Activated naive CD4-positive, alpha-beta T cell treated with anti-CD3 and anti-CD28 coated beads, Interleukin-2, amount 50 U/mL, for 24 hours (primary cell): ENCODE measurements around the gene UCP3.

Source experiments
- H3K27ac Mint-ChIP-seq: one replicate; pipeline ENCODE4 v1.8.0; 2021; ENCODE audit warnings: mild to moderate bottlenecking, mixed read lengths
- H3K27me3 Mint-ChIP-seq: one replicate; pipeline ENCODE4 v1.8.0; 2021; ENCODE audit warnings: mixed read lengths
- H3K36me3 Mint-ChIP-seq: one replicate; pipeline ENCODE4 v1.8.0; 2021; ENCODE audit warnings: mixed read lengths
- H3K4me1 Mint-ChIP-seq: one replicate; pipeline ENCODE4 v1.8.0; 2021; ENCODE audit warnings: mixed read lengths
- H3K4me3 Mint-ChIP-seq: one replicate; pipeline ENCODE4 v1.8.0; 2021; ENCODE audit warnings: mild to moderate bottlenecking, mixed read lengths
- H3K9me3 Mint-ChIP-seq: one replicate; pipeline ENCODE4 v1.8.0; 2021; ENCODE audit warnings: mixed read lengths

UCP3 gene

DNA sequence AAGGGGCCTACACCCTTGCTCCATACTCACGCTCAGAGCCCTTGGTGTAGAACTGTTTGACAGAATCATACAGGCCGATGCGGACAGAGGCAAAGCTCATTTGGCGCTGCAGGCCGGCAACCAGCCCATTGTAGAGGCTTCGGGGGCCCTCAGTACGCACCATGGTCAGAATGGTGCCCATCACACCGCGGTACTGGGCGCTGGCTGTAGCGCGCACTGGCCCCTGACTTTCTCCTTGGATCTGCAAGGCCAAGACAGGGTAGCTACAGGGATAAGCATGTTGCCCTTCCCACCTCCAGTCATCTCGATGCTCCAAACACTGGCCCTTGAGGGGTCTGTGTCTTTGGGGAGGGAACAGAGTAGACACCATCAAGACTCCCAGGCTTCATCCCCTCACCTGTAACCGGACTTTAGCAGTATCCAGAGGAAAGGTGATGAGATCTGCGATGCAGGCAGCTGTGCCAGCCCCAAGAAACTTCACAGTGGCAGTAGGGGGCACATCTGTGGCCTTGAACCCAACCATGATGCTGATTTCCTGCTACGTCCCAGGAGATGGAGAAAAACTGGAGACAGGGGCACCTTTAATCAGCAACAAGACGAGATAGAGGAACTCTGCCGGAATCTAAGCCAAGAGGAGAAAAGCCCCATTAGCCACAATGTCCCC, 30.9 kb downstream of the UCP3 start:
- Mint-ChIP-seq H3K27me3 (no peaks in the 10 kb centered on the region), H3K27ac (peak overlapping the region; percentile 99), H3K4me1 (peaks cover 89% of the 10 kb centered on the region), H3K4me3 (peak overlapping the region; percentile 81), H3K36me3 (peaks cover 26% of the 10 kb centered on the region), H3K9me3 (no peaks in the 10 kb centered on the region)

DNA sequence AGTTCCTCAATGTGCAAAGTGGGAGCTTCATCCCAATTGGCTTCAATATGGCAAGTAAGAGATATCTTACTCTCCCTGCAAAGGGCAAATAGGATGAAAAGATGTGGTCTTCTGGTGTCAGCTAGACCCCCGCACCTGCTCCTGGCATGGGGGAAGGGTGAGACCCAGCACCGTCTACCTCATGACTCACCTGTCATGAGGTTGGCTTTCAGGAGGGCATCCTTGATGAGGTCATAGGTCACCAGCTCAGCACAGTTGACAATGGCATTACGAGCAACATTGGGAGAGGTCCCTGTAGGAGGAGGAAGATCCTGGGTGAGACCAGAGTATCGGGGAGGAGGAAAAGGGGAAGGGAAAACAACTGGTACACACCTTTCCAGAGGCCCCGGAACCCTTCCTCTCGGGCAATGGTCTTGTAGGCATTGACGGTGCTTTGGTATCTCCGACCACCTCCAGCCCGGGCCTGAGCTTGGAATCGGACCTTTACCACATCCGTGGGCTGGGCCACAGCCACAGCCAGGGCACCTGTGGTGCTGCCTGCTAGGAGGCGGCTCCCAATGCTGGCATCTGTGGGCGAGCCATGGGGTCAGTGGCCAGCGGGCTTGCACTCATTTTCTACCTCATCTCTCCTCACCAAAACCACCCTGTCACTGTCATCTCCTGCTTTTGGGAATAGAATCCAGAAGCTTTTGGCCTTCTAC, 32.3 kb downstream of the UCP3 start:
- H3K27ac Mint-ChIP-seq = peak overlapping the region; percentile 95
- H3K9me3 Mint-ChIP-seq = no peaks in the 10 kb centered on the region
- H3K4me3 Mint-ChIP-seq = peak overlapping the region; percentile 11
- H3K36me3 Mint-ChIP-seq = peaks cover 25% of the 10 kb centered on the region
- H3K27me3 Mint-ChIP-seq = no peaks in the 10 kb centered on the region
- H3K4me1 Mint-ChIP-seq = peaks cover 97% of the 10 kb centered on the region

DNA sequence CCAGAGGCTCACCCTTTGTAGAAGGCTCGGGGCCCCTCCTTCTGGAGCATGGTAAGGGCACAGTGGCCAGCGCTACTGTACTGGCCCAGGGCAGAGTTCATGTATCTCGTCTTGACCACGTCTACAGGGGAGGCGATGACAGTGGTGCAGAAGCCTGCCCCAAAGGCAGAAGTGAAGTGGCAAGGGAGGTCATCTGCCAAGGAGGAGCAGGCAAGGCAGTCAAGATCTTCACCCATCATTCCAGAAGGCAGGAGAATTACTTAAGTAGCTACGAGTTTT, 33.5 kb downstream of the UCP3 start:
- Mint-ChIP-seq H3K4me3 (peak overlapping the region; percentile 37), H3K36me3 (peaks cover 25% of the 10 kb centered on the region)

DNA sequence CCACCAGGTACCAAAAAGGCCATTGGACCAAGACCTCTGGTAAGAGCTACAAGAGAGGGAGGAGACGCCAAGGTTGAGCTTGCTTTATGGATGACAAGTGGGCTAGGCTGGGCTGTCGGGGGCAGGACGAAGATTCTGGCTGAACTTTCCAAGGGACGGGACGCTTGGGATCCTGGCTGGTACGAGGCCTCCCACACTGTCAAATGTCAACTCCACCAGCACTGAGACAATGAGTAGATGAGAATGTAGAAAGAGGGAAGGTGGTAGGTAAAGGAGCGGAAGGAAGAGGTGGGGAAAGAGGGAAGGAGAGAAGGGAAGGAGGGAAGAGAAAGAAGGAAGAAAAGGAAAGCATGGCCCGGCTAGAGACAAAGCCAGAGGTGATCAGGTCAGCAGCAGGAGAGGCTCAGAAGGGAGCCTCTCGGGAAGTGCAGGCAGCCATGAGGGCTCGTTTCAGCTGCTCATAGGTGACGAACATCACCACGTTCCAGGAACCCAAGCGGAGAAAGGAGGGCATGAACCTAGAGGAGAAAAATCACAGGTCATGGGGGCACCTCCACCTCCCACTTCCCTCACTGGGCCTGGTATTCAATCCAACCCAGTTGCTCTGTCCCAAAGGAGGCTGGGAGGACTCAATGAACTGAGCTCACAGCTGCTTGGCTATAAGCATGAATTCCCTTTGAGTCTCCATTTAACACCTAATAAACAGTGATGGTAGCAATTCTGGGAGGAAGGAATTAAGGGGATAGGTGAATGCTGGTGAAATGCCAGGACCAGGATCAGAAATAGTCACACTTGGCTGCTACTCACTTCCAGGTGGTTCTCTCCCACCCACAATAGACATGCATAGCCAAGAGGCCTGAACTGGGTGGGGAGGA, 34.0 kb downstream of the UCP3 start:
- Mint-ChIP-seq H3K27ac (peak overlapping the region; percentile 87), H3K4me1 (peaks cover 97% of the 10 kb centered on the region), H3K27me3 (no peaks in the 10 kb centered on the region), H3K4me3 (peak overlapping the region; percentile 8), H3K9me3 (no peaks in the 10 kb centered on the region), H3K36me3 (peaks cover 25% of the 10 kb centered on the region)

More for the DNA sequence above, 33.5 kb downstream of the UCP3 start:
- Mint-ChIP-seq H3K4me1 (peaks cover 97% of the 10 kb centered on the region), H3K9me3 (no peaks in the 10 kb centered on the region), H3K27me3 (no peaks in the 10 kb centered on the region), H3K27ac (peak overlapping the region; percentile 87)

DNA sequence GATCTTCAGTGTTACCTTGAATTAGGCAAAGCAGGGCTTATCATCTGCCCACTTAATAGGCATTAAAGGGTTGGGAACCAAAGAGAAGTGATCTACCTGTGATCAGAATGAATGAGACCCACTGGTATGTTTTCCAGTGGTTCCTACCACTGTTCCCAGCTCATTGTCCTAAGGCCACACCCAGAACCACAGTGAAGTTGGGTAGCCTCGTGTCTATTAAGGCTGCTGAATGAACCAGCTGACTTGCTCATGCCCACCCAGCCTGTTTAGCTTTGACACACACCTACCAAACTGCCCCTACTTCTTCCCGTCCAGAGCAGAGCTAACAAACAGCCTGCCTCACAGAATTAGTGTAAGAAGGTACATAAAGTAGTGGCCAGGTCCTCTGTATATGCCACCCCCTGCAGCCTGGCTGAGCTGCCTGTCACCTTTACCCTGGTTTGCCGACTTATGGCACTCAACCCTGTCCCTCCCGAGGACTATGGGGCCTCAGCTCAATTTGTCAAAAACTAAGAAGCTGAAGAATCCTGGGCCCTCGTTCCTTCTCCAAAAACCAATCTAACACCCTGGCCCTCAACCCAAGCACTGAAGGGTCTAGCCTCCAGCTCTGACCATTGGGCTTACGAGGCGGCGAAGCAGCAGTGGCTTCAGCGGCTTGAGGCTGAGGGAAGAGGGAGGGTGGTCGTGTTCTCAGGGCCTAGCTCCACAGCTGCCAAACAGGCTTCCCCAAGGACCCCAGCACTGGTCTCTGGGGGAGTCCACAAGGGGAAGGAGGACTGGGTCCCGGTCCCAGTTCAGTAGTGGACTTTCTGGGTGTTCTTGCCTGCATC, 36.0 kb downstream of the UCP3 start:
- Mint-ChIP-seq H3K36me3 (peaks cover 22% of the 10 kb centered on the region), H3K9me3 (no peaks in the 10 kb centered on the region), H3K27me3 (no peaks in the 10 kb centered on the region), H3K4me3 (no peak overlapping the region), H3K27ac (peak overlapping the region; percentile 87), H3K4me1 (peaks cover 98% of the 10 kb centered on the region)

DNA sequence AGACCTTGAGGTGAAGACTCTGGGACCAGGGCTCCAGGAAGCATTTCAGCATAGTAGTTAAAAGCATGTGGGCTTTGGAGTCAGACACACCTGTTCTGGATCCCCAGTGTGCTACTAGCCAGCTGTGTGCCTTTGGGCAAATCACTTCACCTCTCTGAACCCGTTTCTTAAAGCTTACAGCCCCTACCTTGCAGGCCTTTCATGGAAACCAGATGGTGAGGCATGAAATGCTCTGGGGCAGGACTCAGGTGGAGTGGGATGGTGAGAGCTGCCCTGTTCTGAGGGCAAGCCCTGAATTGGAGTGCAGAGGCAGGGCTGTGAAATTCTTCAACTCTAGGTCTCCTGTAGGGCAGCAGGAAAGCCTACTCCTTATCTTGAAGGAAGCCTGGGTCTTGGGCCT, 36.7 kb downstream of the UCP3 start:
- Mint-ChIP-seq H3K4me3 (no peak overlapping the region), H3K27ac (peak overlapping the region; percentile 87), H3K27me3 (no peaks in the 10 kb centered on the region), H3K36me3 (peaks cover 19% of the 10 kb centered on the region), H3K9me3 (no peaks in the 10 kb centered on the region), H3K4me1 (peaks cover 98% of the 10 kb centered on the region)

DNA sequence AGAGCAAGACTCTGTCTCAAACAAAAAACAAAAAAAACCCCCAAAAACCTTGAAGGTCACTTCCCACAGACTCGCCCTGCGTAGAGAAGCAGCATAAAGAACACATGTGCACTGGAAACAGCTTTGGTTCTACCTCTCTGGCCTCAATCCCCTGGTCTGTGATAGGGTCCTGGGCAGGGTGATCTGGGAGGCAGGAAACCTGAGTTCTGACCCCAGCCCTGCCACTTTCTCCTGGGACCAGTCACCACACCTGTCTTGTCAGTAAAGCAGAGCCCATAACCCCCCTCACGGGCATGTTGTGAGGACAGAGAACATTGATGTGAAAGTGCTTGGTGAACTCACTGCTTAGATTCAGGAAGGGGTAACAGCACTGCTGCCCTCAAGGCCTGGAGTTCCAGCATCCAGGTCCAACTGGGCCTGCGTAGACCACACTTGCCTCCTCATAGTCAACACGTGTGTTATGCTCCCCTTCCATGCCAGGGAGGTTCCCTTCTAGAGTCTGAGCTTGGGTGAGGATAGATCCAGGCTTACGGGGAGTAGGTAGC, 37.6 kb downstream of the UCP3 start:
- Mint-ChIP-seq H3K4me3 (no peak overlapping the region), H3K36me3 (peaks cover 13% of the 10 kb centered on the region), H3K9me3 (no peaks in the 10 kb centered on the region), H3K27me3 (no peaks in the 10 kb centered on the region), H3K4me1 (peaks cover 89% of the 10 kb centered on the region), H3K27ac (peak overlapping the region; percentile 80)

DNA sequence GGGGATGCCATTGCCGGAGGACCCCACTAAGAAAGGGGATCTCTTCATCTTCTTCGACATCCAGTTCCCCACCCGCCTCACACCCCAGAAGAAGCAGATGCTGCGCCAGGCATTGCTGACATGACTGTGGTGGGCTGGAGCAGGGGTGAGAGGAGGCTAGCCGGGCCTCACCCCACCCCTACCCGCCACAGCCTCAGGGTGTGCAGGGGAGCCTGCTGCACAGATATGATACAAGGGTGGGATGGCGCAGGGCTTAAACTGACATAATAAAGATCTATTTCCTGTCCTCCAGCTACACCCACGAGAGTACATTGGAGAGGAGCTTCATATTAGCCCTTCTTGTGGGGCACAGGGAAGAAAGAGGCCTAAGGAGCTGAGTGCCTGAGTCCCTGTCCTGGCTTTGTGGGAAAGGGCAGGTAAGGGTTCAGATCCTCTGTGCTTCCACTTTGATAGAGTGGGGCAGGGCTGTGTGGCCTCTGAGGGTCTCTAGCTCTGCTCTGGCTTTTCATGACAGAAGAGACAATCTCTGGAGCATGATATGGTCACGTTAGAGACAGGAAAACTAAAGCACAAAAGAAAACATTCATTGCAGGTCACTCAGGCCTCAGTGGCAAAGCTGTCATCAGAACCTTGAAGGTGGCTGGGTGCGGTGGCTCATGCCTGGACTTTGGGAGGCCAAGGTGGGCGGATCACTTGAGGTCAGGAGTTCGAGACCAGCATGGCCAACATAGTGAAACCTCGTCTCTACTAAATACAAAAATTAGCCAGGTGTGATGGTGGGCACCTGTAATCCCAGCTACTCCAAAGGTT, 38.7 kb downstream of the UCP3 start:
- Mint-ChIP-seq H3K27ac (peak overlapping the region; percentile 89), H3K36me3 (peaks cover 7% of the 10 kb centered on the region), H3K4me3 (no peak overlapping the region), H3K4me1 (peaks cover 86% of the 10 kb centered on the region), H3K9me3 (no peaks in the 10 kb centered on the region), H3K27me3 (no peaks in the 10 kb centered on the region)

DNA sequence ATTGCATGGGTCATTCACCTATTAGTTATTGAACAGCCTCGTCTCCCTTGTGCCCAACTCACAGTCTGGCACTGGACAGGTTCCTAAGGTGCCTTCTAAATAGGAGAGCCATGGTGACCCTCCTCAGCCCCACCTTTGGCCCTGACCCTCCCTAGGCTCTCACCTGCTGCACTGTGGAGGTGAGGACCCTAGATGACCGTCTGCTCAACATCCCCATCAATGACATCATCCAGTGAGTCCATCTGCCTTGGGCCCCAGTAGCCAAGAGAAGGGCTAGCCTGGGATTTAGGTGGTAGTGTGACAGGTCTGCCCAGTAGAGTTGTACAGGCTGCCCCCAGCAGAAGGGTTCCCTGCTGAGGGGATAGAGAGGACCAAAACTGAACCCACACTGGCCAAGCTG, 39.8 kb downstream of the UCP3 start:
- peak overlapping the region; percentile 2 for H3K4me3 Mint-ChIP-seq
- peak overlapping the region; percentile 95 for H3K27ac Mint-ChIP-seq
- peaks cover 85% of the 10 kb centered on the region for H3K4me1 Mint-ChIP-seq
- H3K27me3 Mint-ChIP-seq = no peaks in the 10 kb centered on the region
- no peaks in the 10 kb centered on the region for H3K9me3 Mint-ChIP-seq
- H3K36me3 Mint-ChIP-seq = no peaks in the 10 kb centered on the region

DNA sequence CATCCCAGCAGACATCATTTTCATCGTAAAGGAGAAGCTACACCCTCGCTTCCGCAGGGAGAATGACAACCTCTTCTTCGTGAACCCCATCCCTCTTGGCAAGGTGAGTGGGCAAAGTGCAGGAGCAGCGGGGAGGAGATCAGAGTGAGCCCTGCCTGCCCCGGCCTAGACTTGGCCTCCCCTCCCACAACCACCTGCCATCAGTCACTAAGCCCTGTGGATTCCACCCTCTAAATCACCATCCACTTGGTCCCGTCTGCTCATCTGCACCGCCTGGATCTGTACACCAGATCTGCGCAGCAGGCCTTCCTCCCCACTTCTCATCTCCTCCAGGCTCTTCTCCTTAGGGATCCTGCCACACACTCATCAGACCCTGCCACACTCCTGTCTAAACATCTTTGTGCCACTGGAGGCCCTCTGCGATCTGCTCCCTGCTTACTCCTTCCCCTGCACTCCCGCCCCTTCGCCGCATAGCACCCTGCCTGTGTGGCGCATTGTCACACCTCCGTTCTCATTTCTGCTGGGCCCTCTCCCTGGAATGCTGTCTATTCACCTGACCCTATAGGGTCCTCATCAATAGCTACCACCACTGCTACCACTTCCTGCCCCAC, 40.4 kb downstream of the UCP3 start:
- Mint-ChIP-seq H3K4me1 (peaks cover 81% of the 10 kb centered on the region), H3K9me3 (no peaks in the 10 kb centered on the region), H3K4me3 (peak overlapping the region; percentile 2), H3K27ac (peak overlapping the region; percentile 95), H3K27me3 (no peaks in the 10 kb centered on the region), H3K36me3 (no peaks in the 10 kb centered on the region)

DNA sequence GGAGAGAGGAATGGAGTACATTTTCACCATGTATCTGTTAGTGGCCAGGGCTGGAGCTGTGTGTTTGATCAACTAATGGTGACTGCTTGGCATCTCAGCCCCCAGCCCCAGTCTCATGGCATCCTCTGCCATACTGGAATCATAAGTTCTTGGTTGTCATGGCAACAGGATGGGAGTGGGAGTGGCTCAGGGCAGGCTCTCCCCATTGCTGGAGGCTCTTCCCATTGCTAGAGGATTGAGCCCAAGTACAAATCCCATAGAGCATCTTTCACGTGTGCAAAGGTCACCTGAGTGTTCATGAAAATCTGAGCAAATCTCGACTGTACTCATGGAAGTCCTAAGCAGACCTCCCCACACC, 43.1 kb downstream of the UCP3 start:
- no peak overlapping the region for H3K4me3 Mint-ChIP-seq
- H3K4me1 Mint-ChIP-seq = peaks cover 55% of the 10 kb centered on the region
- H3K36me3 Mint-ChIP-seq = no peaks in the 10 kb centered on the region
- no peak overlapping the region for H3K27ac Mint-ChIP-seq
- H3K27me3 Mint-ChIP-seq = no peaks in the 10 kb centered on the region
- no peaks in the 10 kb centered on the region for H3K9me3 Mint-ChIP-seq

DNA sequence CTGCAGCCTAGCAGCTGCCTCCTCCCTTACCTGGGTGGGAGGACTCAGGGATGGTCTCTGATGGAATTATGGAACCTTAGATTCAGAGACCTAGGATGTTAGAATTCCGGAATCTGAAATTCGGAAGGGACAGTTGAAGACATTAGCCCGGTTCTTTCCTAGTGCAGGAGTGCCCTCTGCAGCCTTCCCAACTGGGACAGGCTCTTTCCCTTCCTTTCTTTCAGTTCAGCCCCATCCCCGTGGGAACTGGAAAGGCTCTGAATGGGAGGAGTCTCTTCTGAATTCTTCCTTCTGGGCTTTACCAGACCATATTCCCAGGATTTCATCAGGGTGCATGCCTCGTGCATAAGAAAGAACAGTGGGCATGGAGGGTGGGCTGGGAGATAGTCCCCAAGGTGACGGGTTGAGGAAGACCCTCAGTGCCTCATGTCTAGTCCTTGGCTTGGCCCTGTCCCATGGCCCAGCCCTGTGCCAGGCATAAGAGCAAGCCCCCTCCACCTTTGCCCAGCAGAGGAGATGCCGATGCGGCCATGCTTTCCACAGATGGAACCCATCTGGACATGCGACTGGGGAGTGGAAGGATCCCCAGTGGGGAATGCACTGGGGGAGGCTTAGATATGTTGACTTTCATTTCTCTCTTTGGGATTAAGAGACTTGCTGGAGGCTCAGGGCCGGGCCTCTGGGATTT, 43.7 kb downstream of the UCP3 start:
- Mint-ChIP-seq H3K9me3 (no peaks in the 10 kb centered on the region), H3K4me1 (peaks cover 50% of the 10 kb centered on the region), H3K27me3 (no peaks in the 10 kb centered on the region), H3K27ac (no peak overlapping the region), H3K4me3 (no peak overlapping the region), H3K36me3 (no peaks in the 10 kb centered on the region)

DNA sequence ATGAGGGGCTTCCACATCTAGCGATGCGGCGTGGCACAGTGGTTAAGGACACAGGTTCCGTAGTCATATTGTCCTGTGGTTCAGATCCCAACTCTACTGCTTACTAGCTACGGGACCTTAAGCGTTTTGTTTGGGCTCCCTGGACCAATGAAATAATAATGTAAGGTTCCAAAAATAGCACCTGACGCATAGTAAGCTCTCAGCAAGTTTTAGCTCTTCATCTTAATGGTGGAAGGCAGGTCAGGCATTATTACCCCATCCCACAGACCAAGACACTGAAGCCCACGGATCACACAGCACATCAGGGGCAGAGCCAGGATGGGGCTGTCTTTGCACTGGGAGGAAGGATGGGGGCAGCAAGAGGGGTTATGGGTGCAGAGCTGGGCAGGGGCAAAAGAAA, 45.0 kb downstream of the UCP3 start:
- Mint-ChIP-seq H3K9me3 (no peaks in the 10 kb centered on the region), H3K27me3 (no peaks in the 10 kb centered on the region), H3K4me1 (peaks cover 37% of the 10 kb centered on the region), H3K27ac (no peak overlapping the region), H3K4me3 (peak overlapping the region; percentile 51), H3K36me3 (no peaks in the 10 kb centered on the region)
